ENCODE measurements around the gene TUBB8.
"Not testable (repeated sequence)": the region's sequence is repeated elsewhere in the genome, so short reads cannot be mapped to it uniquely, and the experiment has no call there.

Gene TUBB8

GRCh38 chr10:87177-88080, 38.3 kb upstream of the TUBB8 start:
- Histone ChIP-seq H3K4me3 (ENCODE audit: low read length) (no peak overlapping the region), H3K27ac (ENCODE audit: low read length) (no peak overlapping the region), H3K36me3 (ENCODE audit: control insufficient read depth, insufficient read depth, low read length) (no peaks in the 10 kb centered on the region), H3K4me1 (ENCODE audit: control insufficient read depth, insufficient read depth, low read length) (no peaks in the 10 kb centered on the region), H3K9me3 (ENCODE audit: control insufficient read depth, insufficient read depth, low read length) (no peaks in the 10 kb centered on the region), H3K27me3 (ENCODE audit: control insufficient read depth, insufficient read depth, low read length) (no peaks in the 10 kb centered on the region)
- DNase-seq (ENCODE audit: low read depth, low spot score), result no peak
- WGBS (ENCODE audit: insufficient coverage, insufficient read length), result no CpG with 5 or more reads among the region's 19 CpGs

GRCh38 chr10:86031-86430, 36.9 kb upstream of the TUBB8 start:
- Histone ChIP-seq H3K9me3 (ENCODE audit: control insufficient read depth, insufficient read depth, low read length) (no peaks in the 10 kb centered on the region), H3K27ac (ENCODE audit: low read length) (no peak overlapping the region), H3K4me1 (ENCODE audit: control insufficient read depth, insufficient read depth, low read length) (no peaks in the 10 kb centered on the region), H3K4me3 (ENCODE audit: low read length) (no peak overlapping the region), H3K36me3 (ENCODE audit: control insufficient read depth, insufficient read depth, low read length) (no peaks in the 10 kb centered on the region), H3K27me3 (ENCODE audit: control insufficient read depth, insufficient read depth, low read length) (no peaks in the 10 kb centered on the region)
- DNase-seq (ENCODE audit: low read depth, low spot score), result no peak
- WGBS (ENCODE audit: insufficient coverage, insufficient read length), result no CpG with 5 or more reads among the region's 10 CpGs

GRCh38 chr10:85044-85443, 35.9 kb upstream of the TUBB8 start:
- no CpG with 5 or more reads among the region's 8 CpGs for WGBS (ENCODE audit: insufficient coverage, insufficient read length)
- Histone ChIP-seq H3K27ac (ENCODE audit: low read length) (no peak overlapping the region), H3K4me1 (ENCODE audit: control insufficient read depth, insufficient read depth, low read length) (no peaks in the 10 kb centered on the region), H3K36me3 (ENCODE audit: control insufficient read depth, insufficient read depth, low read length) (no peaks in the 10 kb centered on the region), H3K9me3 (ENCODE audit: control insufficient read depth, insufficient read depth, low read length) (no peaks in the 10 kb centered on the region), H3K4me3 (ENCODE audit: low read length) (no peak overlapping the region), H3K27me3 (ENCODE audit: control insufficient read depth, insufficient read depth, low read length) (no peaks in the 10 kb centered on the region)
- DNase-seq (ENCODE audit: low read depth, low spot score), result no peak

- no CpG with 5 or more reads among the region's 9 CpGs for WGBS (ENCODE audit: insufficient coverage, insufficient read length)
- H3K27me3 ChIP-seq (ENCODE audit: control insufficient read depth, insufficient read depth, low read length), result no peaks in the 10 kb centered on the region
- H3K27ac ChIP-seq (ENCODE audit: low read length), result no peak overlapping the region
- H3K4me3 ChIP-seq (ENCODE audit: low read length), result no peak overlapping the region
- H3K36me3 ChIP-seq (ENCODE audit: control insufficient read depth, insufficient read depth, low read length), result no peaks in the 10 kb centered on the region
- H3K4me1 ChIP-seq (ENCODE audit: control insufficient read depth, insufficient read depth, low read length), result no peaks in the 10 kb centered on the region
- no peak for DNase-seq (ENCODE audit: low read depth, low spot score)
- H3K9me3 ChIP-seq (ENCODE audit: control insufficient read depth, insufficient read depth, low read length), result no peaks in the 10 kb centered on the region
Measured at GRCh38 chr10:83930-84530, 34.9 kb upstream of the TUBB8 start.

- WGBS (ENCODE audit: insufficient coverage, insufficient read length), result no CpG with 5 or more reads among the region's 7 CpGs
- Histone ChIP-seq H3K4me1 (ENCODE audit: control insufficient read depth, insufficient read depth, low read length) (no peaks in the 10 kb centered on the region), H3K9me3 (ENCODE audit: control insufficient read depth, insufficient read depth, low read length) (no peaks in the 10 kb centered on the region), H3K36me3 (ENCODE audit: control insufficient read depth, insufficient read depth, low read length) (no peaks in the 10 kb centered on the region), H3K27ac (ENCODE audit: low read length) (no peak overlapping the region), H3K27me3 (ENCODE audit: control insufficient read depth, insufficient read depth, low read length) (no peaks in the 10 kb centered on the region), H3K4me3 (ENCODE audit: low read length) (no peak overlapping the region)
- DNase-seq (ENCODE audit: low read depth, low spot score), result no peak
Measured at GRCh38 chr10:80477-81105, 31.5 kb upstream of the TUBB8 start.

GRCh38 chr10:79532-80215, 30.6 kb upstream of the TUBB8 start:
- DNase-seq (ENCODE audit: low read depth, low spot score), result no peak
- Histone ChIP-seq H3K4me1 (ENCODE audit: control insufficient read depth, insufficient read depth, low read length) (no peaks in the 10 kb centered on the region), H3K36me3 (ENCODE audit: control insufficient read depth, insufficient read depth, low read length) (no peaks in the 10 kb centered on the region), H3K27ac (ENCODE audit: low read length) (no peak overlapping the region), H3K27me3 (ENCODE audit: control insufficient read depth, insufficient read depth, low read length) (no peaks in the 10 kb centered on the region), H3K4me3 (ENCODE audit: low read length) (no peak overlapping the region), H3K9me3 (ENCODE audit: control insufficient read depth, insufficient read depth, low read length) (no peaks in the 10 kb centered on the region)
- no CpG with 5 or more reads among the region's 4 CpGs for WGBS (ENCODE audit: insufficient coverage, insufficient read length)

GRCh38 chr10:78556-78955, 29.5 kb upstream of the TUBB8 start:
- no peak for DNase-seq (ENCODE audit: low read depth, low spot score)
- H3K36me3 ChIP-seq (ENCODE audit: control insufficient read depth, insufficient read depth, low read length), result no peaks in the 10 kb centered on the region
- no peak overlapping the region for H3K4me3 ChIP-seq (ENCODE audit: low read length)
- H3K4me1 ChIP-seq (ENCODE audit: control insufficient read depth, insufficient read depth, low read length), result no peaks in the 10 kb centered on the region
- no CpG with 5 or more reads among the region's 12 CpGs for WGBS (ENCODE audit: insufficient coverage, insufficient read length)
- H3K27me3 ChIP-seq (ENCODE audit: control insufficient read depth, insufficient read depth, low read length), result no peaks in the 10 kb centered on the region
- no peaks in the 10 kb centered on the region for H3K9me3 ChIP-seq (ENCODE audit: control insufficient read depth, insufficient read depth, low read length)
- no peak overlapping the region for H3K27ac ChIP-seq (ENCODE audit: low read length)

GRCh38 chr10:74266-74621, 25.1 kb upstream of the TUBB8 start:
- H3K27ac ChIP-seq (ENCODE audit: low read length); H3K27me3 ChIP-seq (ENCODE audit: control insufficient read depth, insufficient read depth, low read length); H3K9me3 ChIP-seq (ENCODE audit: control insufficient read depth, insufficient read depth, low read length); H3K4me1 ChIP-seq (ENCODE audit: control insufficient read depth, insufficient read depth, low read length); H3K4me3 ChIP-seq (ENCODE audit: low read length); DNase-seq (ENCODE audit: low read depth, low spot score); H3K36me3 ChIP-seq (ENCODE audit: control insufficient read depth, insufficient read depth, low read length): not testable (repeated sequence)
- WGBS (ENCODE audit: insufficient coverage, insufficient read length), result no CpG with 5 or more reads among the region's 17 CpGs

- H3K36me3 ChIP-seq (ENCODE audit: control insufficient read depth, insufficient read depth, low read length); H3K4me1 ChIP-seq (ENCODE audit: control insufficient read depth, insufficient read depth, low read length); H3K27ac ChIP-seq (ENCODE audit: low read length); H3K9me3 ChIP-seq (ENCODE audit: control insufficient read depth, insufficient read depth, low read length); H3K27me3 ChIP-seq (ENCODE audit: control insufficient read depth, insufficient read depth, low read length); DNase-seq (ENCODE audit: low read depth, low spot score): not testable (repeated sequence)
- WGBS (ENCODE audit: insufficient coverage, insufficient read length), result no CpG with 5 or more reads among the region's 65 CpGs
- peak overlapping the region; percentile 46; the same call in 1 of the 2 replicates for H3K4me3 ChIP-seq (ENCODE audit: low read length)
Measured at GRCh38 chr10:73543-74265, 24.6 kb upstream of the TUBB8 start.

- H3K4me1 ChIP-seq (ENCODE audit: control insufficient read depth, insufficient read depth, low read length); DNase-seq (ENCODE audit: low read depth, low spot score); H3K27me3 ChIP-seq (ENCODE audit: control insufficient read depth, insufficient read depth, low read length); H3K4me3 ChIP-seq (ENCODE audit: low read length); H3K27ac ChIP-seq (ENCODE audit: low read length); H3K9me3 ChIP-seq (ENCODE audit: control insufficient read depth, insufficient read depth, low read length); H3K36me3 ChIP-seq (ENCODE audit: control insufficient read depth, insufficient read depth, low read length): not testable (repeated sequence)
- WGBS (ENCODE audit: insufficient coverage, insufficient read length), result no CpG with 5 or more reads among the region's 5 CpGs
Measured at GRCh38 chr10:68156-68555, 19.1 kb upstream of the TUBB8 start.

All from iPS DF 6.9 (cell line).